ENCODE data around the gene PAX6. TPM values are rescaled to one million over a fixed set of nuclear protein-coding genes. Genes with fewer than 3 reads are reported as not detected.

PAX6 gene
- total RNA-seq, 1 donor from 2014 or later, result not detected

GRCh38 chr11:31794548-31794947 is 16.6 kb downstream of the PAX6 start:
- DNase-seq, result no peak
- ChIA-PET CTCF (no interaction called here), POLR2A (no interaction called here)
- intact Hi-C loops (cut with micrococcal nuclease), result no loop called here
- Mint-ChIP-seq H3K27ac (no peak overlapping the region), H3K36me3 (ENCODE audit: low read depth) (peaks cover 1% of the 10 kb centered on the region), H3K4me1 (peaks cover 15% of the 10 kb centered on the region), H3K4me3 (no peak overlapping the region), H3K9me3 (no peaks in the 10 kb centered on the region), H3K27me3 (peaks cover 40% of the 10 kb centered on the region)
- TF ChIP-seq CTCF (IDR thresholded peaks at IDR 0.05), result no peak
- no peak for ATAC-seq (ENCODE audit: low read depth)

DNA sequence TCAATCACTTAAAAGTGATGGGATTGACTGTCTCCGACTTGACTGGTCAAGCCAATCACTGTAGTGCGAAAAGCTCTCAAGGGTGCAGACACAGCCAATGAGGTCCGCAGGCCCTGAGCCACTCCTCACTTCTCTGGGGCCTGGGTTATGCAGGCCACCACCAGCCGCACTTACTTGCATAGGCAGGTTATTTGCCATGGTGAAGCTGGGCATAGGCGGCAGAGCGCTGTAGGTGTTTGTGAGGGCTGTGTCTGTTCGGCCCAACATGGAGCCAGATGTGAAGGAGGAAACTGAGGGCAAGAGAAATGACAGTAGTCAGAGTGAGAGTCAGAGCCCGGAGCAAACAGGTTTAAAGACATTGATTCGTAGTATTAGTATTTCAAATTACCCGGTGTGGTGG is 17.9 kb downstream of the PAX6 start:
- peaks cover 9% of the 10 kb centered on the region for H3K4me1 Mint-ChIP-seq
- H3K9me3 Mint-ChIP-seq, result no peaks in the 10 kb centered on the region
- ChIA-PET POLR2A (no interaction called here), CTCF (no interaction called here)
- H3K4me3 Mint-ChIP-seq, result no peak overlapping the region
- intact Hi-C loops (cut with micrococcal nuclease), result no loop called here
- no peak for TF ChIP-seq CTCF (IDR thresholded peaks at IDR 0.05)
- H3K27me3 Mint-ChIP-seq, result peaks cover 31% of the 10 kb centered on the region
- DNase-seq (no peak), ATAC-seq (ENCODE audit: low read depth) (no peak)
- H3K36me3 Mint-ChIP-seq (ENCODE audit: low read depth), result peaks cover 1% of the 10 kb centered on the region
- H3K27ac Mint-ChIP-seq, result no peak overlapping the region

DNA sequence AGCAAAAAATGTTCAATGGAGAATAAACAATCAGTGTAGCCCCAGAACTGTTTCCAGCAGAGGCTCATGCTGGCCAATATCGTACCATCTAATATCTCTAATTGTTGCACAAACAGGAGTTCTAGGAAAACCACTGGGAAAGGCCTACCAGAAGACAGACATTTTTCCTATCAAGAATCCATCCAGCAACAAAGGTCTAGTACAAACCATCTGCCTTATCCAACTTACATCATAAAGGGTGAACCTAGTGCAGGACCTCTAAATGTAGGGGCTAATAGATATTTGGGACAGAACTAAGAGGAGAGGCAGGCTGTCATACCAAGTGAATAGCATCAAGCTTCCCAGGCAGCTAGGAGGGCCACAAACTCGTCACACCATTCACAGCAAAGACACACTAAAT is 18.7 kb downstream of the PAX6 start:
- H3K27me3 Mint-ChIP-seq, result peaks cover 26% of the 10 kb centered on the region
- no peak overlapping the region for H3K27ac Mint-ChIP-seq
- peaks cover 4% of the 10 kb centered on the region for H3K4me1 Mint-ChIP-seq
- H3K4me3 Mint-ChIP-seq, result no peak overlapping the region
- no peak for ATAC-seq (ENCODE audit: low read depth)
- ChIA-PET CTCF (no interaction called here), POLR2A (no interaction called here)
- H3K36me3 Mint-ChIP-seq (ENCODE audit: low read depth), result no peaks in the 10 kb centered on the region
- intact Hi-C loops (cut with micrococcal nuclease), result no loop called here
- no peaks in the 10 kb centered on the region for H3K9me3 Mint-ChIP-seq
- no peak for DNase-seq
- no peak for TF ChIP-seq CTCF (IDR thresholded peaks at IDR 0.05)

DNA sequence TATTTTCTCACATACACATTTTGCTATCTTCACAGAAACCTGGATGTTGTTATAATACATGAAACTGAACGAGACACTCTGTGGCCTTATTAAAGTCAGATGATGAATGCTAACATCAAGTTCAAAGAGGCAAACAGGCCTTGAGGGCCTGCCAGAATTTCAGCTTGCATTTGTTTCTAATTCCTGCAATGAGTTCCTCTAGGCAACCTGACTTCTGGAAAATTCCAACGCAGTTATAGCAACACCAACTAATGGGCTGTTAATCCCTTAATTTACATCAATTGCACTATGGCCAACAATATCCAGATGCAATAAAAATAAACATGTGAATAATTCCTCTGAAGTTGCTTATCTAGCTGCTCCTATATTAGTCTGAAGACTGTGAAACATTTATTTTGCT is 19.1 kb downstream of the PAX6 start:
- ChIA-PET POLR2A (no interaction called here), CTCF (no interaction called here)
- peaks cover 1% of the 10 kb centered on the region for H3K4me1 Mint-ChIP-seq
- ATAC-seq (ENCODE audit: low read depth) (no peak), DNase-seq (no peak)
- H3K4me3 Mint-ChIP-seq, result no peak overlapping the region
- no peak for TF ChIP-seq CTCF (IDR thresholded peaks at IDR 0.05)
- no peaks in the 10 kb centered on the region for H3K36me3 Mint-ChIP-seq (ENCODE audit: low read depth)
- no peak overlapping the region for H3K27ac Mint-ChIP-seq
- H3K9me3 Mint-ChIP-seq, result no peaks in the 10 kb centered on the region
- peaks cover 24% of the 10 kb centered on the region for H3K27me3 Mint-ChIP-seq
- intact Hi-C loops (cut with micrococcal nuclease), result no loop called here

DNA sequence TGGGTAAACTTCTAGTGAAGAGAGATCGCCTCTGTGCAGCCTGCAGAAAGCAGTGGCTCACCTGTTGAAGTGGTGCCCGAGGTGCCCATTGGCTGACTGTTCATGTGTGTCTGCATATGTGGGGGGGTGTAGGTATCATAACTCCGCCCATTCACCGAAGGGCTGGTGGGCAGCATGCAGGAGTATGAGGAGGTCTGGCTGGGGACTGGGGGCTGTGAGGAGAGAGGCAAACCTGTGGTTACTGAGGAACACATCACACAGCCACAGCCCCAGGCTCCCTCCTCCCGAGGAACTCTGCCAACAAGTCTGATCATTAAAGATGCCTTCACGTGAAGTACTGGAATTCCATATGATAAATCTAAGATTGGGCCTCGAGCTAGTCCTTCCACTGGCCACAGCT is 20.5 kb downstream of the PAX6 start:
- no peak for TF ChIP-seq CTCF (IDR thresholded peaks at IDR 0.05)
- H3K4me3 Mint-ChIP-seq, result no peak overlapping the region
- no peaks in the 10 kb centered on the region for H3K36me3 Mint-ChIP-seq (ENCODE audit: low read depth)
- ChIA-PET CTCF (interaction anchor here (0.7 kb wide), 1 partner anchor 281 kb away, joined by 3 read pairs; the partner anchor contains the start of genes ELP4 and IMMP1L), POLR2A (no interaction called here)
- ATAC-seq (ENCODE audit: low read depth) (no peak), DNase-seq (no peak)
- H3K27ac Mint-ChIP-seq, result no peak overlapping the region
- H3K9me3 Mint-ChIP-seq, result no peaks in the 10 kb centered on the region
- peaks cover 12% of the 10 kb centered on the region for H3K27me3 Mint-ChIP-seq
- intact Hi-C loops (cut with micrococcal nuclease), result no loop called here
- no peaks in the 10 kb centered on the region for H3K4me1 Mint-ChIP-seq

Measured in activated B cell treated with CpG ODN at 0.5 μM for 24 hours (primary cell).